KBM-7 (cell line): ENCODE measurements around the gene ACTA1.
"Not testable (repeated sequence)": the region's sequence is repeated elsewhere in the genome, so short reads cannot be mapped to it uniquely, and the experiment has no call there.

ENCODE experiments used
- DNase-seq: peaks from one replicate; pipeline ENCODE4 v3.0.0-alpha.2; 2015
- in situ Hi-C: fragments of 300-500 bp; cut with MboI; formaldehyde crosslinking; loops from 2 replicates; pipeline ENCODE4 v1.14.3; 2020; ENCODE audit warnings: low sequenced_read_pairs, low pct_unique_long_range_greater_than_20kb, mixed read lengths

The ACTA1 gene

DNA sequence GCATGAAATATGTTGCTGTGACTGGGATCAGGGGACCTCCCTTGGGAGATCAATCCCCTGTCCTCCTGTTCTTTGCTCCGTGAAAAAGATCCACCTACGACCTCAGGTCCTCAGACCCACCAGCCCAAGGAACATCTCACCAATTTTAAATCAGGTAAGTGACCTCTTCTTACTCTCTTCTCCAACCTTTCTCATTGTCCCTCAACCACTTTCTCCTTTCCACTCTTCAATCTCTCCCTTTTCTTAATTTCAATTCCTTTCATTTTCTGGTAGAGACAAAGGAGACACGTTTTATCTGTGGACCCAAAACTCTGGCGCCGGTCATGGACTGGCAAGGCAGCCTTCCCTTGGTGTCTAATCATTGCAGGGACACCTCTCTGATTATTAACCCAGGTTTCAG lies 21.1 kb downstream of the ACTA1 start:
- in situ Hi-C loops, DNase-seq: not testable (repeated sequence)

- in situ Hi-C loops = no loop called here
Observed at GRCh38 chr1:229412056-229412455, 21.8 kb downstream of the ACTA1 start.

DNA sequence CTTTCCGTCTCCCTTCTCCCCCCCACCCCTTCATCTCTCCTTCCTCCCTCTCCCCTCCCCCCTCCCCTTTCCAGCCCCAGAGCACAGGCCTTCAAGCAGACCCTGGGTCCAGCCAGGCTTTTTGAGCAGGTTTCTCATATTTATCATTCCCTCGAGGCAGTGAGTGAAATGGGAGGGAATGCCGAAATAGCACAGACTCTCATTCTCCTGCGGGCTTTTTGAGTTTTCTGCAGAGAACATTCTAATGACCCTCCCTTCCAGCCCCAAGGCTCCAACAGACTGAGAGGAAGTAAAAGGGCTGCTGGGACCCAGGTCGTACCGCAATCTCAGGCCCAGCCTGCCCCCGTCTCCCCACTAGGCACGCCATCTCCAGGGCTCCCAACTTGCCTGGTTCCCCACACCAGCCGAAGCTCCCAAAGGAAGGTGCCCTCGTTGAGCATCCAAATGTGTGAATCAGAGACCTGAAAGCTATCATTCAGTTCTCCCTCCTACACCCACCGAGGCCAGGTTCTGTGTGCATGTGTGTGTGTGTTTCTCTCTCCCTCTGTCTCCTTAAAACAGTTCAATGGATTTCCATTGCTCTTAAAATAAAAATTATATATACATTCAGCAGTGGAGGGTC lies 22.3 kb downstream of the ACTA1 start:
- in situ Hi-C loops = no loop called here
- peak; percentile 31 for DNase-seq

More at GRCh38 chr1:229412056-229412455, 21.8 kb downstream of the ACTA1 start:
- no peak for DNase-seq

GRCh38 chr1:229410692-229411433 lies 23.0 kb downstream of the ACTA1 start:
- peak; percentile 64 for DNase-seq
- in situ Hi-C loops = no loop called here

DNA sequence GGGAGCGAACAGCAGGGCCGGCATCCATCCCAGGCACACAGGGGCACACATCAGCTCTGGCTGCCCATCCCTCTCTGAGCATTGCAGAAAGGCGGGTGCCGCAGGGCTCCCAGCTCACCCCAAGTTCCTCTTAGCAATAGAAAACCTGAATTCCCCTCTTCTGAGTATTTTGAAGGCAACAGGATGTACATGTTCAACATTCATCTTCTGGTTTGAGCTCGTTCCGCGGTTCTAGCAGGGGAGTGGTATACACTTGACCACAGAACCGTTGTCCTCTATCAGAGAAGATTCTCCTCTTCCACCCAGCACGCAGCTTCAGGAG lies 23.6 kb downstream of the ACTA1 start:
- in situ Hi-C loops = no loop called here
- DNase-seq = no peak

DNA sequence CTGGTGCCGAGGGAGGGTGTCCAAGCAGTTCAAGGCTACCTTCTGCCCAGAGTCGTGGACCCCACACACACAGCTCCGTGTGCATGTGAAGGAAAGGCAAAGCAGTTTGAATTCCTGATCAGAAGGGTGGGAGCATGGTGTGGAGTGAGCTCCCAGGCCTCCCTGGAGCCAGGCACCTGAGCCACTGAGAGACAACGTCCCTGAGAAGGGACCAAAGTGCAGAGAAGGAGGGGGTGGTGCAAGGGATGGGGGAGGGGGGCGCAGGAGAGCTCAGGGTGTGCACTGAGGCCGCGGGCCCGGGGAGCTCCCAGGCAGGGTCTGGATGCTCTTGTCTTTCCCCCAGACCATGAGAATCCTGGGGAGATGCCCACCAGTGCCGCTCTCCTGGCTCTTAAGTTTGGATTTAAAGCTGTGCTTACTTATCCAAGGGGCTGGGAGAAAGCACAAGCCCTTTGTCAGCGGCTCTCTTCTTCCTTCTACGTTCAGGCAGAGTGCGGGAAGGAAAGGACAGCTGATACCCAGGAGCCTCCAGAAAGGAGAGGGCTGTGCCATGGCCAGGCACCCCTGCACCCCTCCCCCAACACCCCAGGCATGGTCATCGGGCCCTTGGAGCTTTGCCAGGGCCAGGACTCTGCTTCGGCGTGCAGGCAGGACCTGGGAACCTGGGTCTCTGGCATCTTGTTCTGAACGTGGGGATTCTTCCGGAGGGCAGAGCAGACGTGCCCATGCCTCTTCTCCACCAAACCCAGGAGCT lies 24.1 kb downstream of the ACTA1 start:
- in situ Hi-C loops = no loop called here
- no peak for DNase-seq

- in situ Hi-C loops = no loop called here
- no peak for DNase-seq
Observed at GRCh38 chr1:229408458-229409037, 25.3 kb downstream of the ACTA1 start.

GRCh38 chr1:229407206-229408026 lies 26.5 kb downstream of the ACTA1 start:
- in situ Hi-C loops = no loop called here
- DNase-seq = no peak

GRCh38 chr1:229406798-229407197 lies 27.1 kb downstream of the ACTA1 start:
- no peak for DNase-seq

GRCh38 chr1:229403573-229403972 lies 30.3 kb downstream of the ACTA1 start:
- in situ Hi-C loops = no loop called here

More at GRCh38 chr1:229406798-229407197, 27.1 kb downstream of the ACTA1 start:
- in situ Hi-C loops = no loop called here

GRCh38 chr1:229402993-229403392 lies 30.9 kb downstream of the ACTA1 start:
- in situ Hi-C loops = no loop called here

More at GRCh38 chr1:229403573-229403972, 30.3 kb downstream of the ACTA1 start:
- no peak for DNase-seq

DNA sequence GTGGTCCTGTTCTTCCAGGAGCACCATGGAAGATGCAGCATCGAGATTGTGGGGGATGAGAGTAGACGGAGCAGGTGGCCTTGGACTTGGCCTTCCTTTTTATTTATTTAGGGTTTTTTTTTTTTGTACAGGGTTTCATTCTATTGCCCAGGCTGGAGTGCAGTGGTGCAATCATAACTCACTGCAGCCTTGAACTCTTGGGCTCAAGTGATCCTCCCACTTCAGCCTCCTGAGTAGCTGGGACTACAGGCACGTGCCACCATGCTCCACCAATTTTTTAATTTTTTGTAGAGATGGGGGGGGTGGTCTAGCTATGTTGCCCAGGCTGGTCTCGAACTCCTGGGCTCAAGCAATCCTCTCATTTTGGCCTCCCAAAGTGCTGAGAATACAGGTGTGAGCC lies 31.6 kb downstream of the ACTA1 start:
- in situ Hi-C loops, DNase-seq: not testable (repeated sequence)

More at GRCh38 chr1:229402993-229403392, 30.9 kb downstream of the ACTA1 start:
- DNase-seq = no peak

DNA sequence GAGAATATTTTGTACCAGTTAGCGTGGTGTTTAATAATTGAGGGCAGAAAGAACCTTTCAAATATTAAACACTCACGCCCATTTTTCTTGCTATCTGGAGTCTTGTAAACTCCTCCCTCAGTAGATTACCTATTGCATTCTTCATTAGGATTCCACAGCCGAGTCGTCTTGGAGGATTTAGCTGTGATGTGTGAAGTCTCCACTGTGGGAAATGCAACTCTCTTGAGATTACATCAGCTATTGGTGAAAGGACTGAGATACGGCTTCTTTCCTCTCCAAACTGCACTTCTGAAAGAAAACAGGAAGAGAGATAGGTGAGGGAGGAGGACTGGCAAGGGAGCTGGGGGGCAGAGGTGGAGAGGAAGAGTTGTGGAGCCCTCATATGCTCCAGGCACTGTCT lies 36.1 kb downstream of the ACTA1 start:
- DNase-seq = peak; percentile 18
- in situ Hi-C loops = no loop called here

GRCh38 chr1:229396585-229397206 lies 37.2 kb downstream of the ACTA1 start:
- in situ Hi-C loops = no loop called here
- peak; percentile 10 for DNase-seq

DNA sequence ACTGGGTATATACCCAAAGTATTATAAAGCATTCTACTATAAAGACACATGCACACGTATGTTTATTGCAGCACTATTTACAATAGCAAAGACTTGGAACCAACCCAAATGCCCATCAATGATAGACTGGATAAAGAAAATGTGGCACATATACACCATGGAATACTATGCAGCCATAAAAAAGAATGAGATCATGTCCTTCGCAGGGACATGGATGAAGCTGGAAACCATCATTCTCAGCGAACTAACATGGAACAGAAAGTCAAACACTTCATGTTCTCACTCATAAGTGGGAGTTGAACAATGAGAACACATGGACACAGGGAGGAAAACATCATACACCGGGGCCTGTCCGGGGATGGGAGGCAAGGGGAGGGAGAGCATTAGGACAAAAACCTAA lies 39.4 kb downstream of the ACTA1 start:
- in situ Hi-C loops, DNase-seq: not testable (repeated sequence)

- no peak for DNase-seq
- in situ Hi-C loops = no loop called here
Observed at GRCh38 chr1:229392936-229393335, 41.0 kb downstream of the ACTA1 start.

GRCh38 chr1:229390130-229390529 lies 43.8 kb downstream of the ACTA1 start:
- in situ Hi-C loops = no loop called here
- DNase-seq = no peak

DNA sequence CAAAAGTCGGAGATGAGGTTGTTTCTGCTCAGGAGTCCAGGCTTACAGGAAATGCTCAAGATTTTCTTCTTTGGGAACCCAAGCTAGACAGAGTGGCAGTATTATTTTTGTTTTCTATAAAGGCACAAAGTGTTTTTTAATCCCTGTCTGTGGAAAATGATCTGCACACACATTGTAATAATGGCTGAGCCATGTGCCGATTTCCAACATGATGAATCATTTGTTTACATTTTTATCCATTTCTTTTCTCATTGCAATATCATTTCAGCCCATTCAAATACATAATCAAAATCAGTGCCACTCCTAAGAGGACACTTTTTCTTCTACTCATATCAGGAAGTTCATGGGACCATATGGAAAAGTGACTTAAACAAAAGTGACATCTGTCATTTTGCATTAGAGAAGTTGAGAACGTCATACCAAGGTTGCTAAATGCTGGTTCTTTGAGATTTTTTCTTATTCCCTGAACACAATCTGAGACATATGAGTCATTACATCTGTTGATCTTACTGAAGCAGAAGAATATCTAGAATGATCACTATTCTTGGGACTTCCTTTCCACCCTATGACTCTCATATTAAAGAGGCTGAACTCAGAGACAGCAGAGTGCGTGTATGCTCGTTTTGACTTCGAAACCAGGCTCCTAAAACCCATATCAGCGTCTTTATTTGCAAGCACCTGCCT lies 44.9 kb downstream of the ACTA1 start:
- in situ Hi-C loops = no loop called here
- DNase-seq = no peak
